ENCODE results near the gene TRIM66. TPM values are rescaled to one million over a fixed set of nuclear protein-coding genes. Genes with fewer than 3 reads are reported as not detected.

Gene TRIM66
- polyA plus RNA-seq, 3 donors, result 2.9 to 3.2 (median 3.1) TPM

DNA sequence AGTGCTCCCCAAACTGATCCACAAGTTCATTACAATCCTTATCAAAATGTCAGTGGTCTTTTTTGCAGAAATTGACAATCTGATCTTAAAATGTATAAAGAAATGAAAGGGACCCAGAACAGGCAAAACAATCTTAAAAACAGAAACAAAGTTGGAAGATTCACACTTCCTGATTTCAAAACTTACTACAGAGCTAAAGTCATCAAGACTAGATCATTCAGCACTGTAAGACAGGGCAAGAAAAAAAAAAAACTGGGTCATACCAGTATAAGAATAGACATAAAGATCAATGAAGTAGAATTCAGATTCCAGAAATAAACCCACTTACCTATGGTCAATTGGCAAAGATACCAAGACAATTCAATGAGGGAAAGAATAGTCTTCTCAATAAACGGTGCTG, 84.0 kb downstream of the TRIM66 start:
- WGBS, 3 donors, result 91 to 95% (median 93%) methylated on average over 1 of the region's 1 CpG
- no peak overlapping the region for H3K27ac ChIP-seq (ENCODE audit: low read depth, low read length)

DNA sequence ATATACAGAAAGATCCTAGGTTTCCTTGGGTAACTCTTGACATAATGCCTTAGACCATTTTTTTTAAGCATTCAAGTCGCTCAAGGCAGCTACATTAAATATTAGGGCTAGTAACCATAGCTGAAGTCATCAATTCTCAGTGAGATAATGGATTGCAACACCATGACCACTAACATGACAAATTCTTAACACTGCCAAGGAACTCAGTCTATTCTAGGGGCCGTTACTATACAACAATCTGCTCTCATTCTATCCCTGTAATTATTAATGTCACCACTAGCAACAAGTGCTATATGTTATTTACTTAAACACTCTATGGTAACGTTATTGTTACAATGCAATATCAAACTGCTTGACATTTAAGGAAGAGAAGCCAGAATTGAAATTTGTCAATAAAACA, 85.3 kb downstream of the TRIM66 start:
- H3K27ac ChIP-seq (ENCODE audit: low read depth, low read length), result no peak overlapping the region
- WGBS, 3 donors, result 35 to 60% (median 42%) methylated on average over 3 of the region's 3 CpGs

GRCh38 chr11:8596504-8597046, 85.9 kb downstream of the TRIM66 start:
- H3K27ac ChIP-seq (ENCODE audit: low read depth, low read length), result no peak overlapping the region

- no peak within 1 kb of the TSS for H3K27ac ChIP-seq (ENCODE audit: low read depth, low read length)
- WGBS, 3 donors, result 5 to 6% (median 6%) methylated on average over 51 to 55 of the region's 55 CpGs
These were observed 88.2 kb downstream of the TRIM66 start, which contains the start of gene STK33 for GRCh38 chr11:8593935-8594909. Gene STK33, minus strand, starts transcription at chr11:8594228. Its CDS starts 119,323 bp downstream, at chr11:8474905.

- no peak overlapping the region for H3K27ac ChIP-seq (ENCODE audit: low read depth, low read length)
- WGBS, 3 donors, result 9 to 24% (median 18%) methylated on average over 7 of the region's 7 CpGs
These were observed 89.0 kb downstream of the TRIM66 start for GRCh38 chr11:8593455-8593854.

DNA sequence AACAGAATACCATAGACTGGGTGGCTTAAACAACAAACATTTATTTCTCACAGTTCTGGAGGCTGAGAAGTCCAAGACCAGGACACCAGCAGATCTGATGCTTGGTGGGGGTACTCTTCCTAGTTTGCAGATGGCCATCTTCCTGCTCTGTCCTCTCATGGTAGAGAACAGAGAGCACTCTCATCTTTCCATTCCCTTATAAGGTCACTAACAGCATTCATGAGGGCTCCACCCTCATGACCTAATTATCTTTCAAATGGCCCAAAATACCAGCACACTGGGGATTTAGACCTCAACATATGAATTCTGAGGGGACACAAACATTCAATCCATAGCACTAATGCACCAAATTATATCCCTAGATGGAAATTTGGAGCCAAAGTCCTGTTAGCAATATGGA, 94.5 kb downstream of the TRIM66 start:
- H3K27ac ChIP-seq (ENCODE audit: low read depth, low read length), result no peak overlapping the region

- no peak overlapping the region for H3K27ac ChIP-seq (ENCODE audit: low read depth, low read length)
- 80 to 84% (median 83%) methylated on average over 2 of the region's 2 CpGs for WGBS, 3 donors
These were observed 95.7 kb downstream of the TRIM66 start for GRCh38 chr11:8586805-8587204.

DNA sequence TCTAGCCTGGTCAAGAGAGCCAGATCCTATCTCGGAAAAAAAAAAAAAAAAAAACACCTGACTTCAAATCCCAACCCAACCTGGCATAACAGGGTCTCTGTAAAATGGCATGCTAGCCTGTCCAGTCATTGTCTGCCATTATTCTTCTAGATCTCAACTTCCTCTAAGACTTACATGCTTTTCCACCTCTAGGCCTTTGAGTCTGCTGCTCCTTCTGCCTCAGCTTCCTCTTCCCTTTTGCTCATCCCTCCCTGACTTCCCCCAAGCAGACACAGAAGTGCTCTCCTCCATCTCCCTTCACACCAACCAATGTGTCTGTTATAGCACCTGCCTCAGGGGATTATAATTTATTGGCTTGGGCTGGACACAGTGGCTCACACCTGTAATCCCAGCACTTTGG, 96.3 kb downstream of the TRIM66 start:
- no peak overlapping the region for H3K27ac ChIP-seq (ENCODE audit: low read depth, low read length)
- WGBS, 3 donors, result 78 to 88% methylated on average over 1 of the region's 1 CpG; no CpG with 5 or more reads in 1 of the 3 donors

DNA sequence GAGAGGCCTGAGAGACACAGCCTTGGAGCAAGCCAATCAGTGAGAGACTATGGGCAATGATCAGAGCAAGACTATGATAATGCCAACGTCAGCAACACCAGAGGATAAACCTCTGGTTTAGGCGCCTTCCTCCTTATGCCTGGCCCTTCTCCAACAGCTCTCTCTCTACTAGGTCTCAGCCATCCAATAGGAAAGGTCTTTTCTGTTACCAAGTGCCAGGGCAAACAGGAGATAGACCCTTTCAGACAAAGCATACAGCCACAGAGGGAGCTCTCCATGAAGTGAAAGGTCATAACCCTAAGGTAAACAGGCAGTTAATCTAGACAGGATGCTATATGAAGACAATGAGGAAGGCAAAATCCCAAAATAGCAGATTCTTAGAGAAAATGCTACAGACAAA, 98.0 kb downstream of the TRIM66 start:
- H3K27ac ChIP-seq (ENCODE audit: low read depth, low read length), result no peak overlapping the region
- 46 to 61% (median 60%) methylated on average over 2 of the region's 2 CpGs for WGBS, 3 donors

GRCh38 chr11:8584082-8584481, 98.4 kb downstream of the TRIM66 start:
- WGBS, 3 donors, result 43 to 77% (median 62%) methylated on average over 1 of the region's 1 CpG
- no peak overlapping the region for H3K27ac ChIP-seq (ENCODE audit: low read depth, low read length)

- WGBS, 3 donors, result 71 to 92% (median 80%) methylated on average over 3 of the region's 3 CpGs
- H3K27ac ChIP-seq (ENCODE audit: low read depth, low read length), result no peak overlapping the region
These were observed 101.2 kb downstream of the TRIM66 start for GRCh38 chr11:8581300-8581699.

DNA sequence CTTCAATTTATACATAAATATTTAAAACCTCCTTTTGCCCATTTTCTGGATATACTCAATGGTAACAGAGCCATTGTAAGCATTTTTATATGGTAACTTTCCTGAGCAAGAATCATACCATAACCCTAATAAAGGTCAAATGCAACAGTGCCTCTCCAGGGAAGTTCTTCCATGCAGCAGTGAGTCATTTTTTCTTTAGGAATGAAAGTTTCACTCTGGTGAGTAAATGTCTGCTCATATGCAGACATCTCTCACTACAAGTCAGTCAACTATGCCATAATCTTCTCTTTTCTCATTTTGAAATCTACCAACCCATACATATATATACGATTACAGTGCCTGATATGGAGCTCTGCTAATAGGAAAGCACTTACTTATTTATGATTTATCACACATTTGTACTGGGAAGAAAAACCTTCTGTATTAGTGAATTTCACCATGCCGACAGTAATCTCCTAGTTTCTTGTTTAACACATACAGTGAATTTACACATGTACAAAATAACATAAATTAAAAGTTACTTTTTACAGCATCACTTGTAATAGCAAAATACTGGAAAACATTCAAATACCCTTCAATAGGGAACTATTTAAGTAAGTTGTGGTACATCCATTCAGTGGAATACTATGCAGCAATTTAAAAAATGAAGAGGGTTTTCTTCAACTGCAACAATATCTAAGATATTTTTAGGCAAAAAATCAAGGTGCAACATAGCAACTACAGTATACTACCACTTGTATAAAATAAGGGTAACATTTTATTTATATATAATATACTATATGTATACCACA, 104.5 kb downstream of the TRIM66 start:
- WGBS, 3 donors, result 96 to 100% (median 97%) methylated on average over 2 of the region's 2 CpGs
- no peak overlapping the region for H3K27ac ChIP-seq (ENCODE audit: low read depth, low read length)

- 95 to 100% (median 100%) methylated on average over 1 of the region's 1 CpG for WGBS, 3 donors
These were observed 107.7 kb downstream of the TRIM66 start for GRCh38 chr11:8574798-8575197.

DNA sequence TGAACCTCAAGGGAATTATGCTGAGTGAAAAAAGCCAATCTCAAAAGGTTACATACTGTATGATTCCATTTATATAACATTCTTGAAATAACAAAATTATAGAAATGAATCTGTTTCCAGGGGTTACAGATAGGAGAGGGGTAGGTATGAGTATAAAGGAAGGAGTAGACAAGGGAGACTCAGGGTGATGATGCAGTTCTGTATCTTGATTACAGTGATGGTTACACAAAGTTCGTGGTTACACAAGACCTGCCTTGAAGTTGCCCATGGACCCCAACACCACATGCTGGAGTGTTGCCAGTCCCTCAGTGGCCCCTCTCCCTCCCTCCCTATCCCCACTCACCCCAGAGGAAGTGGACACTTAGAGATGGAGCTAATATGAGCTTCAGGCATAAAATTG, 108.7 kb downstream of the TRIM66 start:
- H3K27ac ChIP-seq (ENCODE audit: low read depth, low read length), result no peak overlapping the region
- WGBS, 3 donors, result 54 to 86% (median 70%) methylated on average over 1 of the region's 1 CpG

More at GRCh38 chr11:8574798-8575197, 107.7 kb downstream of the TRIM66 start:
- no peak overlapping the region for H3K27ac ChIP-seq (ENCODE audit: low read depth, low read length)

DNA sequence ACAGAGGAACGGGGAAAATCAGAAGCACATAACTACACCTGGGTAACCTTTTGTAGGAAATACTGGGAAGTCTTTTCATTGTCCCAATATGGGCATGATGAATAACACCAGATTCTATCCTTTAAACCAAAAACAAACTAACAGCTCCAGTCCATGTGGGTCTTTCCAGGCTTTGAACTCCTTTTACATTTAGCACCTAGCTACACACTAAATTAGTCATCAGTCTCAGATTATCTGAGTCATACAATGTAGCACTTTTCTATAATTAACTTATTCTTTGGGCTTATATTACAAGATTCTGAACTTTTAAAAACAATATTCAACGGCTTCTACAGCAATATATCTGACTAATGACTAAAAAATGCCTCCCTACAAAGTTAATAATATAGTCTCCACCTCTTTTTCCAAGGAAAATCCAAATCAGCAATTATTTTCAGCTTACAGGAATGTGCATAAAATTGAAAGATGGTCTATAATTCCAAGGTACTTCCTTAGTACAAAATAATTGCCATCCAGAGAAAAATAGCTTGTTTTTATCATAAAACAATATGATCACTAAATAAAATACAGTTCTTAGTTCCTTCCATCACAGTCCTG, 114.8 kb downstream of the TRIM66 start:
- 71 to 78% (median 72%) methylated on average over 2 of the region's 2 CpGs for WGBS, 3 donors
- H3K27ac ChIP-seq (ENCODE audit: low read depth, low read length), result no peak overlapping the region

- no peak overlapping the region for H3K27ac ChIP-seq (ENCODE audit: low read depth, low read length)
- WGBS, 3 donors, result 26 to 43% (median 38%) methylated on average over 5 of the region's 5 CpGs
These were observed 115.8 kb downstream of the TRIM66 start for GRCh38 chr11:8566613-8567210.

DNA sequence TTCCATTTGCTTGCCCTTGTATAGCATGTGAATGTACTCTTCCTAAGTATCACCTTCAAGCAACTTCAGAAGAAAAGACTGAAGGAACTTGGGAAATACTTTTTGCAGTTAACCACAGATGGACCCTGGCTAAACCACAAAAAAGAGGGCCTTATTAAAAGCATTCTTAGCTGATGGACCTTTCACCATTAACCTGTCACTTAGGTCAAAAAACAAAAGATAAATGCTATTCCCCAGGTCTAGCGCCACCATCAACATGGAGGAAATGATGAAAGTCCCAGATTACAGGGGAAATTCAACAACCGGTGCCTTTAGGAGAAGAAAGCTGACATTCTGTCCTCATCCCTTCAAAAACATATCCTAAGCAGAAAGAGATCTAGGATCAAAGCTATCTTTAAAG, 117.9 kb downstream of the TRIM66 start:
- WGBS, 3 donors, result 42 to 90% (median 42%) methylated on average over 2 of the region's 2 CpGs
- H3K27ac ChIP-seq (ENCODE audit: low read depth, low read length), result no peak overlapping the region

Data from adipose tissue (tissue), 3 donors.